HL-60 (cell line): ENCODE measurements around the gene ENTHD1.

Experiments used
- DNase-seq, 2 experiments: peaks; one replicate each; pipeline ENCODE4 v3.0.0-alpha.2; 2010 to 2020; ENCODE audit warnings: low read depth in 1 of 2, low spot score in 1 of 2
- H3K27ac ChIP-seq: fragments of 250-450 bp; sonication (Bioruptor Pico); replicated peaks from 2 replicates; pipeline ENCODE4 v1.5.1; 2020; ENCODE audit warnings: mild to moderate bottlenecking, moderate library complexity
- H3K27me3 ChIP-seq: fragments of 250-450 bp; sonication (Bioruptor Pico); 2 replicates; pipeline ENCODE4 v1.5.1; 2021; ENCODE audit warnings: mild to moderate bottlenecking, moderate library complexity; ENCODE audit not compliant: insufficient read depth, poor library complexity, severe bottlenecking
- H3K4me3 ChIP-seq: replicated peaks from 2 replicates; pipeline ENCODE4 v1.5.1; 2011; ENCODE audit warnings: mild to moderate bottlenecking, control low read depth, low read length; ENCODE audit not compliant: insufficient read depth
- CTCF ChIP-seq: IDR thresholded peaks from one replicate; pipeline ENCODE4 v1.5.1; 2011; ENCODE audit warnings: low read length, control low read depth, inconsistent platforms; ENCODE audit not compliant: insufficient read depth
- GABPA ChIP-seq: IDR thresholded peaks from 2 replicates; pipeline ENCODE4 v1.6.1; 2012; ENCODE audit warnings: low read depth
- POLR2AphosphoS5 ChIP-seq: IDR thresholded peaks from 2 replicates; pipeline ENCODE4 v1.6.1; 2012; ENCODE audit warnings: low read depth
- REST ChIP-seq: IDR thresholded peaks from 2 replicates; pipeline ENCODE4 v1.6.1; 2012; ENCODE audit warnings: low read depth; ENCODE audit not compliant: insufficient replicate concordance
- SPI1 ChIP-seq: IDR thresholded peaks from 2 replicates; pipeline ENCODE4 v1.6.1; 2012; ENCODE audit warnings: low read depth, mild to moderate bottlenecking, borderline replicate concordance

The ENTHD1 gene

GRCh38 chr22:39731881-39732555 is 161.5 kb downstream of the ENTHD1 start:
- DNase-seq, result no peak
- H3K27ac ChIP-seq, result no peak overlapping the region
- peaks cover 10% of the 10 kb centered on the region for H3K27me3 ChIP-seq
- H3K4me3 ChIP-seq, result no peak overlapping the region
- TF ChIP-seq CTCF (no peak), POLR2AphosphoS5 (no peak), GABPA (no peak), REST (no peak), SPI1 (no peak)

- DNase-seq, result no peak
- Histone ChIP-seq H3K4me3 (no peak overlapping the region), H3K27ac (no peak overlapping the region), H3K27me3 (peaks cover 9% of the 10 kb centered on the region)
- TF ChIP-seq POLR2AphosphoS5, result no peak
- TF ChIP-seq REST, result no peak
- no peak for TF ChIP-seq CTCF
- TF ChIP-seq GABPA, result no peak
- TF ChIP-seq SPI1, result no peak
Measured at GRCh38 chr22:39731481-39731880, 162.1 kb downstream of the ENTHD1 start.

- TF ChIP-seq CTCF (no peak), SPI1 (no peak), POLR2AphosphoS5 (no peak), GABPA (no peak), REST (no peak)
- no peak for DNase-seq
Measured at GRCh38 chr22:39729141-39729934, 164.2 kb downstream of the ENTHD1 start.

More at GRCh38 chr22:39729141-39729934, 164.2 kb downstream of the ENTHD1 start:
- H3K27ac ChIP-seq, result no peak overlapping the region
- no peak overlapping the region for H3K4me3 ChIP-seq
- peaks cover 3% of the 10 kb centered on the region for H3K27me3 ChIP-seq
